ENCODE results near the gene BRINP1.

- TF ChIP-seq POLR2A (IDR thresholded peaks at IDR 0.05; ENCODE audit: low read depth, low read length) (no peak), TAF1 (IDR thresholded peaks at IDR 0.05; ENCODE audit: low read depth, low read length) (no peak)
These were observed 251.8 kb downstream of the BRINP1 start for GRCh38 chr9:119117409-119117808.
